BLaER1 (cell line): ENCODE data around the gene SRCIN1.
"Not testable (repeated sequence)": the region's sequence is repeated elsewhere in the genome, so short reads cannot be mapped to it uniquely, and the experiment has no call there.

Experiments
- H3K27ac ChIP-seq: shearing (Covaris generic); formaldehyde crosslinking; 2 replicates; pipeline ENCODE4 v1.8.1; 2022
- H3K27me3 ChIP-seq: shearing (Covaris generic); formaldehyde crosslinking; 2 replicates; pipeline ENCODE4 v1.8.1; 2022
- H3K36me3 ChIP-seq: shearing (Covaris generic); formaldehyde crosslinking; 2 replicates; pipeline ENCODE4 v1.8.1; 2022
- H3K4me1 ChIP-seq: shearing (Covaris generic); formaldehyde crosslinking; 2 replicates; pipeline ENCODE4 v1.8.1; 2022
- H3K4me2 ChIP-seq: shearing (Covaris generic); formaldehyde crosslinking; 2 replicates; pipeline ENCODE4 v1.8.1; 2022
- H3K4me3 ChIP-seq: shearing (Covaris generic); formaldehyde crosslinking; 2 replicates; pipeline ENCODE4 v1.8.1; 2022
- H3K9ac ChIP-seq: shearing (Covaris generic); formaldehyde crosslinking; 2 replicates; pipeline ENCODE4 v1.8.1; 2022
- H3K9me3 ChIP-seq: shearing (Covaris generic); formaldehyde crosslinking; 2 replicates; pipeline ENCODE4 v1.8.1; 2022
- H4K20me1 ChIP-seq: shearing (Covaris generic); formaldehyde crosslinking; 2 replicates; pipeline ENCODE4 v1.8.1; 2022
- Cebpa-rat ChIP-seq: shearing (Covaris generic); IDR thresholded peaks from 2 replicates; pipeline ENCODE4 v1.8.1; 2022

The SRCIN1 gene

GRCh38 chr17:38627957-38628356 lies 22.2 kb upstream of the SRCIN1 start:
- no peak for TF ChIP-seq Cebpa-rat
- Histone ChIP-seq H3K36me3 (no peaks in the 10 kb centered on the region), H3K4me2 (no peak overlapping the region), H3K9ac (no peak overlapping the region), H3K27me3 (no peaks in the 10 kb centered on the region), H4K20me1 (no peaks in the 10 kb centered on the region), H3K4me1 (peaks cover 8% of the 10 kb centered on the region; the same call in 1 of the 2 replicates), H3K27ac (no peak overlapping the region), H3K4me3 (no peak overlapping the region), H3K9me3 (peaks cover 8% of the 10 kb centered on the region; the same call in 1 of the 2 replicates)

GRCh38 chr17:38626606-38627226 lies 21.0 kb upstream of the SRCIN1 start:
- not testable (repeated sequence) for H4K20me1 ChIP-seq, H3K9ac ChIP-seq, H3K9me3 ChIP-seq, H3K4me2 ChIP-seq, H3K4me1 ChIP-seq, H3K27me3 ChIP-seq, H3K36me3 ChIP-seq, H3K4me3 ChIP-seq, H3K27ac ChIP-seq

- no peaks in the 10 kb centered on the region for H3K27me3 ChIP-seq
- peak overlapping the region; percentile 36 for H3K4me2 ChIP-seq
- no peak overlapping the region for H3K4me3 ChIP-seq
- H4K20me1 ChIP-seq: no peaks in the 10 kb centered on the region
- peaks cover 8% of the 10 kb centered on the region; the same call in 1 of the 2 replicates for H3K9me3 ChIP-seq
- no peaks in the 10 kb centered on the region for H3K36me3 ChIP-seq
- peaks cover 8% of the 10 kb centered on the region; the same call in 1 of the 2 replicates for H3K4me1 ChIP-seq
- no peak overlapping the region for H3K9ac ChIP-seq
- no peak for TF ChIP-seq Cebpa-rat
- no peak overlapping the region for H3K27ac ChIP-seq
Measured at GRCh38 chr17:38625482-38625881, 19.7 kb upstream of the SRCIN1 start.

- H3K4me3 ChIP-seq, H3K4me1 ChIP-seq, H3K27me3 ChIP-seq, H3K27ac ChIP-seq, H3K9ac ChIP-seq, H3K36me3 ChIP-seq, H3K9me3 ChIP-seq, H4K20me1 ChIP-seq: not testable (repeated sequence)
- peak; percentile 83 for TF ChIP-seq Cebpa-rat
- peak overlapping the region; percentile 36 for H3K4me2 ChIP-seq
Measured at GRCh38 chr17:38624782-38625355, 19.1 kb upstream of the SRCIN1 start.

GRCh38 chr17:38621538-38621937 lies 15.8 kb upstream of the SRCIN1 start:
- TF ChIP-seq Cebpa-rat: no peak
- Histone ChIP-seq H3K9me3 (peaks cover 8% of the 10 kb centered on the region; the same call in 1 of the 2 replicates), H3K27me3 (no peaks in the 10 kb centered on the region), H3K9ac (no peak overlapping the region), H3K4me1 (peaks cover 13% of the 10 kb centered on the region), H3K4me2 (no peak overlapping the region), H3K27ac (no peak overlapping the region), H3K4me3 (no peak overlapping the region), H3K36me3 (no peaks in the 10 kb centered on the region), H4K20me1 (no peaks in the 10 kb centered on the region)

GRCh38 chr17:38620551-38621277 lies 15.0 kb upstream of the SRCIN1 start:
- peaks cover 8% of the 10 kb centered on the region; the same call in 1 of the 2 replicates for H3K9me3 ChIP-seq

GRCh38 chr17:38619937-38620550 lies 14.3 kb upstream of the SRCIN1 start:
- peaks cover 18% of the 10 kb centered on the region for H3K4me1 ChIP-seq
- TF ChIP-seq Cebpa-rat: no peak
- no peaks in the 10 kb centered on the region for H3K27me3 ChIP-seq
- no peak overlapping the region for H3K9ac ChIP-seq
- peaks cover 7% of the 10 kb centered on the region; the same call in 1 of the 2 replicates for H3K9me3 ChIP-seq
- no peak overlapping the region for H3K27ac ChIP-seq
- H3K4me3 ChIP-seq: no peak overlapping the region
- no peaks in the 10 kb centered on the region for H4K20me1 ChIP-seq
- no peak overlapping the region for H3K4me2 ChIP-seq
- no peaks in the 10 kb centered on the region for H3K36me3 ChIP-seq

More at GRCh38 chr17:38620551-38621277, 15.0 kb upstream of the SRCIN1 start:
- Histone ChIP-seq H3K27me3 (no peaks in the 10 kb centered on the region), H3K4me2 (no peak overlapping the region), H3K27ac (no peak overlapping the region), H3K9ac (no peak overlapping the region), H3K4me1 (peaks cover 19% of the 10 kb centered on the region), H3K36me3 (no peaks in the 10 kb centered on the region), H4K20me1 (no peaks in the 10 kb centered on the region), H3K4me3 (no peak overlapping the region)
- no peak for TF ChIP-seq Cebpa-rat

GRCh38 chr17:38619451-38619795 lies 13.7 kb upstream of the SRCIN1 start:
- Histone ChIP-seq H3K4me3 (no peak overlapping the region), H3K27ac (no peak overlapping the region), H3K27me3 (no peaks in the 10 kb centered on the region), H3K36me3 (no peaks in the 10 kb centered on the region), H3K4me2 (no peak overlapping the region), H3K9me3 (0 out of 2 replicates have a peak, but pooled peaks cover under 1% of the 10 kb centered on the region), H3K4me1 (peaks cover 13% of the 10 kb centered on the region; the same call in 1 of the 2 replicates), H4K20me1 (no peaks in the 10 kb centered on the region), H3K9ac (no peak overlapping the region)
- no peak for TF ChIP-seq Cebpa-rat

GRCh38 chr17:38617967-38618760 lies 12.4 kb upstream of the SRCIN1 start:
- no peaks in the 10 kb centered on the region for H3K9me3 ChIP-seq
- H4K20me1 ChIP-seq: no peaks in the 10 kb centered on the region
- H3K27ac ChIP-seq: no peak overlapping the region
- TF ChIP-seq Cebpa-rat: no peak
- H3K4me3 ChIP-seq: no peak overlapping the region
- no peak overlapping the region for H3K9ac ChIP-seq
- no peaks in the 10 kb centered on the region for H3K27me3 ChIP-seq
- H3K4me1 ChIP-seq: peaks cover 13% of the 10 kb centered on the region; the same call in 1 of the 2 replicates
- no peaks in the 10 kb centered on the region for H3K36me3 ChIP-seq
- no peak overlapping the region for H3K4me2 ChIP-seq
